GM23338 (cell line): ENCODE data around the gene PHKG2. TPM values are rescaled to one million over a fixed set of nuclear protein-coding genes. Genes with fewer than 3 reads are reported as not detected.

Experiments used
- ATAC-seq: fragments of 200-7000 bp; cut with Tn5 transposase; 3 replicates; pipeline ENCODE4 v1.9.1; 2020
- DNase-seq: peaks from one replicate; pipeline ENCODE4 v3.0.0-alpha.2; 2015; ENCODE audit warnings: low spot score
- H2AFZ ChIP-seq: fragments of 200-600 bp; sonication (generic); 2 replicates; pipeline ENCODE4 v1.8.0; 2016; ENCODE audit warnings: antibody characterized with exemption, mild to moderate bottlenecking, moderate library complexity
- H3F3A ChIP-seq: fragments of 200-600 bp; sonication (generic); replicated peaks from 2 replicates; pipeline ENCODE4 v1.8.0; 2017; ENCODE audit warnings: antibody characterized with exemption, mixed run types, low read depth
- H3K27ac ChIP-seq: fragments of 200-600 bp; sonication (generic); 2 replicates; pipeline ENCODE4 v1.6.1; 2016; ENCODE audit warnings: low read depth
- H3K27me3 ChIP-seq: fragments of 200-600 bp; sonication (generic); 2 replicates; pipeline ENCODE4 v1.8.0; 2016; ENCODE audit warnings: mild to moderate bottlenecking, mixed run types, moderate library complexity; ENCODE audit not compliant: insufficient read depth
- H3K36me3 ChIP-seq: fragments of 200-600 bp; sonication (generic); 2 replicates; pipeline ENCODE4 v1.8.0; 2016; ENCODE audit warnings: mild to moderate bottlenecking; ENCODE audit not compliant: insufficient read depth
- H3K4me1 ChIP-seq: fragments of 200-600 bp; sonication (generic); 2 replicates; pipeline ENCODE4 v1.8.0; 2016; ENCODE audit warnings: mild to moderate bottlenecking, moderate library complexity; ENCODE audit not compliant: insufficient read depth
- H3K4me2 ChIP-seq: fragments of 200-600 bp; sonication (generic); 2 replicates; pipeline ENCODE4 v1.7.1; 2017; ENCODE audit warnings: mixed run types
- H3K4me3 ChIP-seq: fragments of 200-600 bp; sonication (generic); 2 replicates; pipeline ENCODE4 v1.6.1; 2016; ENCODE audit warnings: mixed run types
- H3K79me2 ChIP-seq: fragments of 200-600 bp; sonication (generic); replicated peaks from 2 replicates; pipeline ENCODE4 v1.8.0; 2017; ENCODE audit warnings: mild to moderate bottlenecking; ENCODE audit not compliant: insufficient read depth
- H3K9me2 ChIP-seq: fragments of 200-600 bp; sonication (generic); 2 replicates; pipeline ENCODE4 v1.8.0; 2017; ENCODE audit not compliant: insufficient read depth
- H4K20me1 ChIP-seq: fragments of 200-600 bp; sonication (generic); replicated peaks from 2 replicates; pipeline ENCODE4 v1.8.0; 2017; ENCODE audit warnings: mild to moderate bottlenecking; ENCODE audit not compliant: insufficient read depth
- H3K27ac Mint-ChIP-seq: 2 replicates; pipeline ENCODE4 v1.8.0; 2020; ENCODE audit warnings: inconsistent platforms, mild to moderate bottlenecking, moderate library complexity, mixed read lengths
- H3K27me3 Mint-ChIP-seq: 3 replicates; pipeline ENCODE4 v1.8.0; 2022; ENCODE audit warnings: low read depth, mild to moderate bottlenecking, moderate library complexity, mixed read lengths, inconsistent platforms; ENCODE audit not compliant: insufficient read depth, poor library complexity
- H3K36me3 Mint-ChIP-seq: 3 replicates; pipeline ENCODE4 v1.8.0; 2021; ENCODE audit warnings: low read depth, mild to moderate bottlenecking, inconsistent platforms, moderate library complexity, mixed read lengths
- H3K4me1 Mint-ChIP-seq: 3 replicates; pipeline ENCODE4 v1.8.0; 2020; ENCODE audit warnings: mild to moderate bottlenecking, inconsistent platforms, mixed read lengths
- H3K4me3 Mint-ChIP-seq: 3 replicates; pipeline ENCODE4 v1.8.0; 2021; ENCODE audit warnings: moderate library complexity, mild to moderate bottlenecking, inconsistent platforms, mixed read lengths
- H3K9me3 Mint-ChIP-seq: 3 replicates; pipeline ENCODE4 v1.8.0; 2020; ENCODE audit warnings: moderate library complexity, mild to moderate bottlenecking, inconsistent platforms, mixed read lengths
- CREB1 ChIP-seq: fragments of 250-450 bp; sonication (Bioruptor Pico); IDR thresholded peaks from 2 replicates; pipeline ENCODE4 v1.5.0; 2020; ENCODE audit warnings: low read depth, mild to moderate bottlenecking, moderate library complexity
- EZH2 ChIP-seq: fragments of 200-600 bp; sonication (generic); IDR thresholded peaks from one replicate; pipeline ENCODE4 v1.8.0; 2017; ENCODE audit warnings: antibody characterized with exemption, mild to moderate bottlenecking, low read depth; ENCODE audit not compliant: unreplicated experiment
- EZH2phosphoT487 ChIP-seq: fragments of 200-600 bp; sonication (generic); IDR thresholded peaks from one replicate; pipeline ENCODE4 v1.8.1; 2018; ENCODE audit warnings: antibody characterized with exemption; ENCODE audit not compliant: unreplicated experiment
- JUNB ChIP-seq: IDR thresholded peaks from one replicate; pipeline ENCODE4 v1.6.1; 2016; ENCODE audit warnings: antibody characterized with exemption; ENCODE audit not compliant: unreplicated experiment
- NANOG ChIP-seq: IDR thresholded peaks from 2 replicates; pipeline ENCODE4 v1.6.1; 2016; ENCODE audit warnings: antibody characterized with exemption, borderline replicate concordance
- POLR2AphosphoS5 ChIP-seq: IDR thresholded peaks from 2 replicates; pipeline ENCODE4 v1.6.1; 2016; ENCODE audit warnings: antibody characterized with exemption, low read depth
- REST ChIP-seq: IDR thresholded peaks from one replicate; pipeline ENCODE4 v1.6.1; 2018; ENCODE audit warnings: antibody characterized with exemption; ENCODE audit not compliant: unreplicated experiment
- STAT1 ChIP-seq: IDR thresholded peaks from one replicate; pipeline ENCODE4 v1.6.1; 2016; ENCODE audit warnings: antibody characterized with exemption; ENCODE audit not compliant: unreplicated experiment
- ZNF114 ChIP-seq: fragments of 250-450 bp; sonication (Bioruptor Pico); IDR thresholded peaks from 2 replicates; pipeline ENCODE4 v1.5.0; 2020; ENCODE audit warnings: mild to moderate bottlenecking, moderate library complexity
- ZNF331 ChIP-seq: fragments of 250-450 bp; sonication (Bioruptor Pico); IDR thresholded peaks from 2 replicates; pipeline ENCODE4 v1.5.0; 2020; ENCODE audit warnings: low read depth, mild to moderate bottlenecking, moderate library complexity
- ZNF462 ChIP-seq: fragments of 250-450 bp; sonication (Bioruptor Pico); IDR thresholded peaks from 2 replicates; pipeline ENCODE4 v1.5.0; 2020; ENCODE audit warnings: mild to moderate bottlenecking, moderate library complexity
- polyA plus RNA-seq: library from polyadenylated mRNA; unstranded; fragments of >200 nt; fragmentation: Nextera tagmentation; extraction: Ambion mirVana; gene quantifications from 2 replicates; pipeline ENCODE4 v1.2.1, GENCODE V29; 2016
- total RNA-seq: library from RNA; depleted of rRNA; stranded (reverse); fragments of >200 nt; shearing (Covaris generic); gene quantifications from 2 replicates; pipeline ENCODE4 v1.2.3, GENCODE V29; 2014
- TF ChIP-seq, protein P1 (sequence below), 2 experiments: fragments of 200-600 bp in 1 of 2; sonication (generic) in 1 of 2; conservative IDR thresholded peaks; 2 replicates each; pipeline versions ENCODE4 v1.5.1 to v1.6.1; 2016 to 2017; ENCODE audit warnings: antibody characterized with exemption in 2 of 2, low read depth in 2 of 2, mild to moderate bottlenecking in 2 of 2, moderate library complexity in 1 of 2
- TF ChIP-seq, protein P2 (sequence below): IDR thresholded peaks from 2 replicates; pipeline ENCODE4 v1.6.1; 2016; ENCODE audit warnings: antibody characterized with exemption

PHKG2 gene
- total and polyA plus RNA-seq, 2 experiments from 2014 or later = 26.9 to 27.0 TPM

- Mint-ChIP-seq H3K36me3 (peaks cover 93% of the 10 kb centered on the region), H3K27ac (no peak overlapping the region), H3K4me1 (no peaks in the 10 kb centered on the region), H3K27me3 (peaks cover 6% of the 10 kb centered on the region), H3K9me3 (no peaks in the 10 kb centered on the region), H3K4me3 (no peak overlapping the region)
- no peak overlapping the region for H3K4me3 ChIP-seq
- H3F3A ChIP-seq = 0 out of 2 replicates have a peak, but pooled peaks cover 1% of the 10 kb centered on the region
- H3K79me2 ChIP-seq = peaks cover 6% of the 10 kb centered on the region; the same call in 1 of the 2 replicates
- no peaks in the 10 kb centered on the region for H3K27me3 ChIP-seq
- H3K27ac ChIP-seq = no peak overlapping the region
- H3K36me3 ChIP-seq = peaks cover 57% of the 10 kb centered on the region
- no peaks in the 10 kb centered on the region for H3K9me2 ChIP-seq
- H4K20me1 ChIP-seq = peaks cover 23% of the 10 kb centered on the region
- no peaks in the 10 kb centered on the region for H3K4me1 ChIP-seq
- no peak overlapping the region for H3K4me2 ChIP-seq
- H2AFZ ChIP-seq = no peak overlapping the region
- DNase-seq = no peak
- ATAC-seq = no peak
- TF ChIP-seq CREB1 (CRISPR knock-in tag) (no peak), JUNB (no peak), POLR2AphosphoS5 (no peak), REST (no peak), NANOG (no peak), ZNF462 (CRISPR knock-in tag) (no peak), ZNF331 (CRISPR knock-in tag) (no peak), STAT1 (no peak), EZH2 (no peak), ZNF114 (CRISPR knock-in tag) (no peak), EZH2phosphoT487 (no peak)
- TF ChIP-seq, protein P1, sequence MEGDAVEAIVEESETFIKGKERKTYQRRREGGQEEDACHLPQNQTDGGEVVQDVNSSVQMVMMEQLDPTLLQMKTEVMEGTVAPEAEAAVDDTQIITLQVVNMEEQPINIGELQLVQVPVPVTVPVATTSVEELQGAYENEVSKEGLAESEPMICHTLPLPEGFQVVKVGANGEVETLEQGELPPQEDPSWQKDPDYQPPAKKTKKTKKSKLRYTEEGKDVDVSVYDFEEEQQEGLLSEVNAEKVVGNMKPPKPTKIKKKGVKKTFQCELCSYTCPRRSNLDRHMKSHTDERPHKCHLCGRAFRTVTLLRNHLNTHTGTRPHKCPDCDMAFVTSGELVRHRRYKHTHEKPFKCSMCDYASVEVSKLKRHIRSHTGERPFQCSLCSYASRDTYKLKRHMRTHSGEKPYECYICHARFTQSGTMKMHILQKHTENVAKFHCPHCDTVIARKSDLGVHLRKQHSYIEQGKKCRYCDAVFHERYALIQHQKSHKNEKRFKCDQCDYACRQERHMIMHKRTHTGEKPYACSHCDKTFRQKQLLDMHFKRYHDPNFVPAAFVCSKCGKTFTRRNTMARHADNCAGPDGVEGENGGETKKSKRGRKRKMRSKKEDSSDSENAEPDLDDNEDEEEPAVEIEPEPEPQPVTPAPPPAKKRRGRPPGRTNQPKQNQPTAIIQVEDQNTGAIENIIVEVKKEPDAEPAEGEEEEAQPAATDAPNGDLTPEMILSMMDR (conservative IDR thresholded peaks at IDR 0.05; ENCODE audit: low read depth in 2 of 2) = no peak
- TF ChIP-seq, protein P2, sequence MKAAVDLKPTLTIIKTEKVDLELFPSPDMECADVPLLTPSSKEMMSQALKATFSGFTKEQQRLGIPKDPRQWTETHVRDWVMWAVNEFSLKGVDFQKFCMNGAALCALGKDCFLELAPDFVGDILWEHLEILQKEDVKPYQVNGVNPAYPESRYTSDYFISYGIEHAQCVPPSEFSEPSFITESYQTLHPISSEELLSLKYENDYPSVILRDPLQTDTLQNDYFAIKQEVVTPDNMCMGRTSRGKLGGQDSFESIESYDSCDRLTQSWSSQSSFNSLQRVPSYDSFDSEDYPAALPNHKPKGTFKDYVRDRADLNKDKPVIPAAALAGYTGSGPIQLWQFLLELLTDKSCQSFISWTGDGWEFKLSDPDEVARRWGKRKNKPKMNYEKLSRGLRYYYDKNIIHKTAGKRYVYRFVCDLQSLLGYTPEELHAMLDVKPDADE = no peak
These were observed 27.5 kb upstream of the PHKG2 start for GRCh38 chr16:30720694-30721093.
